Measurements from ENCODE around the gene PRKAB1. TPM values are rescaled to one million over a fixed set of nuclear protein-coding genes. Genes with fewer than 3 reads are reported as not detected.

The PRKAB1 gene
- total RNA-seq, 1 experiment from 2014 or later = 36.3 TPM

DNA sequence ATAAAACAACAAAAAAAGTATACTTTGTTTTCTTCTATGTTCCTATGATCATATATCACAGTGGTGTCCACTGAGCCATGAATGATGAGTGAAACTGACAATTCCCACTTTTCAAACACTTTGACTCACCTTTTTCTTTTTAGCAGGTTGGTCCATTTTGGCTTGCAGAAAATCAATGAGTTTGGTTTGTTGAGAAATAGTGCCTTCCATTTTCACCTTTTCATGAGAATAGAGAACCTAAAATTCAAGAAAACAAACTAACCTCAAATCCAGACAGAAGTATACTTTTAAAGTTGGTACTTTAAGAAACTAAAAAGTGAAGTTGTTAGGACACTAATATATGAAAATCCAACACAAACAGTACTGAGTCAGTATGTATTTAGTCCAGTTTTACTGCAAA lies 52.4 kb downstream of the PRKAB1 start:
- in situ Hi-C loops (cut with HindIII; ENCODE audit: low pct_unique_long_range_greater_than_20kb, low sequenced_read_pairs) = no loop called here
- DNase-seq (ENCODE audit: low read depth, low spot score) (no peak), ATAC-seq (no peak)
- Histone ChIP-seq H3K4me3 (ENCODE audit: low read depth in 2 of 2, low read length in 2 of 2) (no peak overlapping the region), H3K36me3 (ENCODE audit: control insufficient read depth, insufficient read depth, low read length) (peaks cover 4% of the 10 kb centered on the region; the same call in 1 of the 2 replicates), H3K27me3 (ENCODE audit: control insufficient read depth, insufficient read depth, low read length) (no peaks in the 10 kb centered on the region), H3K4me1 (ENCODE audit: control insufficient read depth, insufficient read depth, low read length) (peaks cover 14% of the 10 kb centered on the region), H3K9me3 (ENCODE audit: control insufficient read depth, insufficient read depth, low read depth, low read length) (no peaks in the 10 kb centered on the region), H3K27ac (ENCODE audit: low read length) (no peak overlapping the region)
- CTCF ChIA-PET = no interaction called here
- TF ChIP-seq SIN3A (IDR thresholded peaks at IDR 0.05; ENCODE audit: borderline replicate concordance, insufficient read depth, low read depth, low read length) (no peak), CTCF (IDR thresholded peaks at IDR 0.05) (no peak), REST (IDR thresholded peaks at IDR 0.05; ENCODE audit: insufficient read depth in 1 of 2, low read depth in 2 of 2, low read length in 1 of 2) (no peak), TCF7L2 (IDR thresholded peaks at IDR 0.05; ENCODE audit: low read depth, low read length) (no peak), POLR2AphosphoS5 (IDR thresholded peaks at IDR 0.05; ENCODE audit: low read depth, low read length) (no peak)
- no TSS peak for BruUV-seq (replicated peaks)
- POLR2A ChIA-PET = no interaction called here
- intact Hi-C loops (cut with micrococcal nuclease; ENCODE audit: unreplicated experiment) = no loop called here

GRCh38 chr12:119721306-119721705 lies 53.4 kb downstream of the PRKAB1 start:
- ChIA-PET CTCF (no interaction called here), POLR2A (no interaction called here)
- BruUV-seq (replicated peaks) = no TSS peak
- TF ChIP-seq CTCF (IDR thresholded peaks at IDR 0.05) (no peak), REST (IDR thresholded peaks at IDR 0.05; ENCODE audit: insufficient read depth in 1 of 2, low read depth in 2 of 2, low read length in 1 of 2) (no peak), TCF7L2 (IDR thresholded peaks at IDR 0.05; ENCODE audit: low read depth, low read length) (no peak), SIN3A (IDR thresholded peaks at IDR 0.05; ENCODE audit: borderline replicate concordance, insufficient read depth, low read depth, low read length) (no peak), POLR2AphosphoS5 (IDR thresholded peaks at IDR 0.05; ENCODE audit: low read depth, low read length) (no peak)
- Histone ChIP-seq H3K27me3 (ENCODE audit: control insufficient read depth, insufficient read depth, low read length) (no peaks in the 10 kb centered on the region), H3K4me3 (ENCODE audit: low read depth in 2 of 2, low read length in 2 of 2) (no peak overlapping the region), H3K9me3 (ENCODE audit: control insufficient read depth, insufficient read depth, low read depth, low read length) (no peaks in the 10 kb centered on the region), H3K27ac (ENCODE audit: low read length) (no peak overlapping the region), H3K4me1 (ENCODE audit: control insufficient read depth, insufficient read depth, low read length) (peaks cover 7% of the 10 kb centered on the region), H3K36me3 (ENCODE audit: control insufficient read depth, insufficient read depth, low read length) (no peaks in the 10 kb centered on the region; the same call in 1 of the 2 replicates)
- in situ Hi-C loops (cut with HindIII; ENCODE audit: low pct_unique_long_range_greater_than_20kb, low sequenced_read_pairs) = no loop called here
- intact Hi-C loops (cut with micrococcal nuclease; ENCODE audit: unreplicated experiment) = no loop called here
- DNase-seq (ENCODE audit: low read depth, low spot score) = no peak
- ATAC-seq = no peak

Measured in Panc1 (cell line).